ENCODE results near the gene GGTLC2.

- TF ChIP-seq CTCF (IDR thresholded peaks at IDR 0.05; ENCODE audit: borderline replicate concordance, extremely low read depth, low read length, poor library complexity, severe bottlenecking) = no peak
- TF ChIP-seq EZH2 (IDR thresholded peaks at IDR 0.05; ENCODE audit: borderline replicate concordance, low read depth, low read length, severe bottlenecking) = no peak
These were observed 16.9 kb downstream of the GGTLC2 start for GRCh38 chr22:22661275-22661674.

Data from DND-41 (cell line).